ENCODE data around the gene ATP5MC3. TPM values are rescaled to one million over a fixed set of nuclear protein-coding genes. Genes with fewer than 3 reads are reported as not detected.

The ATP5MC3 gene
- total RNA-seq, 2 donors from 2014 or later, result 200 to 416 TPM

Other genes with a start within 250 kb of the ATP5MC3 start
- gene CHN1, start 176.3 kb downstream of the ATP5MC3 start, total RNA-seq, result 10 to 100 TPM in 1 of 2 donors, 1 to 10 TPM in 1; 8.8 to 15.5 TPM
- gene ATF2, start 13.5 kb downstream of the ATP5MC3 start, total RNA-seq, result 10 to 100 TPM; 57.5 to 64.1 TPM

Measured in activated T-helper 17 cell treated with anti-CD3 and anti-CD28 coated beads, Interleukin-2, amount 50 U/mL, for 72 hours (primary cell).